ENCODE results near the gene RGS5.

The RGS5 gene

GRCh38 chr1:163195728-163196448 lies 6.8 kb downstream of the RGS5 start:
- H3K9me3 ChIP-seq (replicated peaks; ENCODE audit: insufficient read depth, low read length), result no peaks in the 10 kb centered on the region
- TF ChIP-seq EZH2 (optimal IDR thresholded peaks at IDR 0.05; ENCODE audit: low read depth, low read length) (no peak), CTCF (IDR thresholded peaks at IDR 0.05; ENCODE audit: low read length) (no peak), EZH2phosphoT487 (IDR thresholded peaks at IDR 0.05; ENCODE audit: low read length) (no peak)
- H3K4me1 ChIP-seq (ENCODE audit: low read length), result no peaks in the 10 kb centered on the region
- no peak overlapping the region for H3K27ac ChIP-seq (ENCODE audit: low read length)
- H3K4me3 ChIP-seq (ENCODE audit: low read length), result no peak overlapping the region
- H3K36me3 ChIP-seq (replicated peaks; ENCODE audit: insufficient read depth, low read length), result no peaks in the 10 kb centered on the region
- H3K9ac ChIP-seq (ENCODE audit: low read length), result no peak overlapping the region
- H3K27me3 ChIP-seq (replicated peaks; ENCODE audit: insufficient read depth, low read length), result no peaks in the 10 kb centered on the region
- no peak overlapping the region for H2AFZ ChIP-seq (ENCODE audit: low read length)
- H3F3A ChIP-seq (ENCODE audit: insufficient read depth, low read length), result no peaks in the 10 kb centered on the region
- no peaks in the 10 kb centered on the region for H3K79me2 ChIP-seq (ENCODE audit: low read length)
- H3K9me2 ChIP-seq (replicated peaks; ENCODE audit: insufficient read depth, low read length), result no peaks in the 10 kb centered on the region
- no peak for DNase-seq
- H4K20me1 ChIP-seq (ENCODE audit: insufficient read depth, low read length), result no peaks in the 10 kb centered on the region
- no peak overlapping the region for H3K4me2 ChIP-seq (ENCODE audit: low read depth, low read length)

- no peaks in the 10 kb centered on the region for H3K27me3 ChIP-seq (replicated peaks; ENCODE audit: insufficient read depth, low read length)
- H3F3A ChIP-seq (ENCODE audit: insufficient read depth, low read length), result no peaks in the 10 kb centered on the region
- no peak overlapping the region for H3K4me2 ChIP-seq (ENCODE audit: low read depth, low read length)
- H3K79me2 ChIP-seq (ENCODE audit: low read length), result no peaks in the 10 kb centered on the region
- H4K20me1 ChIP-seq (ENCODE audit: insufficient read depth, low read length), result no peaks in the 10 kb centered on the region
- no peak for DNase-seq
- no peak for TF ChIP-seq CTCF (IDR thresholded peaks at IDR 0.05; ENCODE audit: low read length)
- TF ChIP-seq EZH2phosphoT487 (IDR thresholded peaks at IDR 0.05; ENCODE audit: low read length), result no peak
- no peak for TF ChIP-seq EZH2 (optimal IDR thresholded peaks at IDR 0.05; ENCODE audit: low read depth, low read length)
- no peak overlapping the region for H3K9ac ChIP-seq (ENCODE audit: low read length)
- H3K4me3 ChIP-seq (ENCODE audit: low read length), result no peak overlapping the region
- H3K9me2 ChIP-seq (replicated peaks; ENCODE audit: insufficient read depth, low read length), result no peaks in the 10 kb centered on the region
- no peak overlapping the region for H2AFZ ChIP-seq (ENCODE audit: low read length)
- H3K36me3 ChIP-seq (replicated peaks; ENCODE audit: insufficient read depth, low read length), result no peaks in the 10 kb centered on the region
- no peaks in the 10 kb centered on the region for H3K9me3 ChIP-seq (replicated peaks; ENCODE audit: insufficient read depth, low read length)
- H3K4me1 ChIP-seq (ENCODE audit: low read length), result no peaks in the 10 kb centered on the region
- no peak overlapping the region for H3K27ac ChIP-seq (ENCODE audit: low read length)
These were observed 11.4 kb downstream of the RGS5 start for GRCh38 chr1:163191301-163191700.

- no peak overlapping the region for H3K27ac ChIP-seq (ENCODE audit: low read length)
- H3K4me1 ChIP-seq (ENCODE audit: low read length), result no peaks in the 10 kb centered on the region
- H3K9me3 ChIP-seq (replicated peaks; ENCODE audit: insufficient read depth, low read length), result no peaks in the 10 kb centered on the region
- no peaks in the 10 kb centered on the region for H3K36me3 ChIP-seq (replicated peaks; ENCODE audit: insufficient read depth, low read length)
- DNase-seq, result no peak
- H3K4me2 ChIP-seq (ENCODE audit: low read depth, low read length), result no peak overlapping the region
- H3K9me2 ChIP-seq (replicated peaks; ENCODE audit: insufficient read depth, low read length), result no peaks in the 10 kb centered on the region
- no peak overlapping the region for H3K4me3 ChIP-seq (ENCODE audit: low read length)
- H3F3A ChIP-seq (ENCODE audit: insufficient read depth, low read length), result no peaks in the 10 kb centered on the region
- H2AFZ ChIP-seq (ENCODE audit: low read length), result no peak overlapping the region
- no peaks in the 10 kb centered on the region for H3K27me3 ChIP-seq (replicated peaks; ENCODE audit: insufficient read depth, low read length)
- no peaks in the 10 kb centered on the region for H4K20me1 ChIP-seq (ENCODE audit: insufficient read depth, low read length)
- TF ChIP-seq EZH2 (optimal IDR thresholded peaks at IDR 0.05; ENCODE audit: low read depth, low read length) (no peak), EZH2phosphoT487 (IDR thresholded peaks at IDR 0.05; ENCODE audit: low read length) (no peak), CTCF (IDR thresholded peaks at IDR 0.05; ENCODE audit: low read length) (no peak)
- H3K9ac ChIP-seq (ENCODE audit: low read length), result no peak overlapping the region
- H3K79me2 ChIP-seq (ENCODE audit: low read length), result no peaks in the 10 kb centered on the region
These were observed 13.8 kb downstream of the RGS5 start for GRCh38 chr1:163188947-163189346.
